Uterus (tissue), 2 donors: ENCODE data around the gene EDEM2.

Experiments
- CTCF ChIP-seq, 4 experiments: fragments of 200-600 bp in 2 of 4; fragments of 450-650 bp in 2 of 4; sonication (generic) in 2 of 4; IDR thresholded peaks; one replicate each; pipeline ENCODE4 v1.5.1; 2016 to 2019; ENCODE audit warnings: antibody characterized with exemption in 4 of 4, mild to moderate bottlenecking in 2 of 4, moderate library complexity in 1 of 4
- POLR2A ChIP-seq, 2 donors: fragments of 450-650 bp; IDR thresholded peaks; one replicate each; pipeline ENCODE4 v1.6.1; 2016; ENCODE audit warnings: antibody characterized with exemption in 2 of 2, mild to moderate bottlenecking in 1 of 2, moderate library complexity in 1 of 2

- TF ChIP-seq CTCF (IDR thresholded peaks at IDR 0.05) (no peak), POLR2A (IDR thresholded peaks at IDR 0.05) (no peak)
Observed at GRCh38 chr20:35077872-35078271, 69.3 kb downstream of the EDEM2 start.
